ENCODE measurements around the gene PCBP2.
A peak's percentile ranks its signal among the peaks of the same experiment; 100 is the strongest.

PCBP2 gene

DNA sequence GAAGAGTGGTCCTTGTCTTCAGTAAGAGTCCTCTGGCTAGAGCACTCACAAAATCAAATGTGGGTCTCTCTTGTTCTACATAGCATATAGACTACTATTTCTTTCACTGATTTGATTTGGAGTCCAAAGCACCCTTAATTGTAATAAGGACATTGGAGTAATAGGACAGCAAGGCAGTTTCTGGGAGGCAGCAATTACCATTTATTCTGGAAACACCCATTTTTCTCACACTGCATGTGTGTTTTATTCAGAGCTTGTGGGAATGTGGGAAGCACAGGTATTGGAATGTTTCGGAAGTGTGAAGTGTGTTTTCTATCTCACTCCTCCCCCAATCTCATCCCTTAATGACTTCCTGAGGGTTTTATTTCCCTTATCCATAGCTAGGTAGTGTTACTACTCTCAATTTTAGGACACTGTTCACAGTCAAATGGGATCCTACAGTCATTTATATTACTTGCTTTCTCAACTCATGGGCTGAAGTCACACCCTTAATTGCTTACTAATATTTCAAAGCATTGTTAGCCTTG, 20.2 kb downstream of the PCBP2 start:
- POLR2A ChIA-PET (ENCODE audit: low non-redundant PET): no interaction called here
- CTCF ChIA-PET: no interaction called here
- TF ChIP-seq, protein P1, sequence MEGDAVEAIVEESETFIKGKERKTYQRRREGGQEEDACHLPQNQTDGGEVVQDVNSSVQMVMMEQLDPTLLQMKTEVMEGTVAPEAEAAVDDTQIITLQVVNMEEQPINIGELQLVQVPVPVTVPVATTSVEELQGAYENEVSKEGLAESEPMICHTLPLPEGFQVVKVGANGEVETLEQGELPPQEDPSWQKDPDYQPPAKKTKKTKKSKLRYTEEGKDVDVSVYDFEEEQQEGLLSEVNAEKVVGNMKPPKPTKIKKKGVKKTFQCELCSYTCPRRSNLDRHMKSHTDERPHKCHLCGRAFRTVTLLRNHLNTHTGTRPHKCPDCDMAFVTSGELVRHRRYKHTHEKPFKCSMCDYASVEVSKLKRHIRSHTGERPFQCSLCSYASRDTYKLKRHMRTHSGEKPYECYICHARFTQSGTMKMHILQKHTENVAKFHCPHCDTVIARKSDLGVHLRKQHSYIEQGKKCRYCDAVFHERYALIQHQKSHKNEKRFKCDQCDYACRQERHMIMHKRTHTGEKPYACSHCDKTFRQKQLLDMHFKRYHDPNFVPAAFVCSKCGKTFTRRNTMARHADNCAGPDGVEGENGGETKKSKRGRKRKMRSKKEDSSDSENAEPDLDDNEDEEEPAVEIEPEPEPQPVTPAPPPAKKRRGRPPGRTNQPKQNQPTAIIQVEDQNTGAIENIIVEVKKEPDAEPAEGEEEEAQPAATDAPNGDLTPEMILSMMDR (conservative IDR thresholded peaks at IDR 0.05; ENCODE audit: low read depth): no peak
- H3K27ac ChIP-seq: no peak overlapping the region
- no peak for DNase-seq (ENCODE audit: low spot score)

DNA sequence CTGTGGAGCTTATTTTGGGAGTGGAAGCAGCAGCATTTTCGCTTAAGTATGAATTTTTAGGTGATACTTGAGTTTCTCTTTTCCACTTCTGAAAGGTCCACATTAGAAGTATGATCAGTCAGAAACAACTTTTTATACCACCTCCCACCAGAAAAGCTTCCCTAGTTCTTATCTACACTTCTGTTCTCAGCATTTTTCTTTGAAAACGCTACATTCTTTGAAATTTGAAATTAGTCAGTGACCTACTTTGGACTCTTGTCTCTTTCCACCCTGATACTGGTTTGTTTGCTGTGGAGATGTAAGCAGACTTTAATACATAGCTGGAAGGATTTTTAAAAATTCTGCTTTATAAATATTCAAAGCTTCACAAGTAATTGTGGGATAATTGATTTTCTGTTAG, 22.2 kb downstream of the PCBP2 start:
- no peak for DNase-seq (ENCODE audit: low spot score)
- ChIA-PET POLR2A (ENCODE audit: low non-redundant PET) (no interaction called here), CTCF (no interaction called here)
- TF ChIP-seq, protein P1 (conservative IDR thresholded peaks at IDR 0.05; ENCODE audit: low read depth): no peak
- H3K27ac ChIP-seq: no peak overlapping the region

DNA sequence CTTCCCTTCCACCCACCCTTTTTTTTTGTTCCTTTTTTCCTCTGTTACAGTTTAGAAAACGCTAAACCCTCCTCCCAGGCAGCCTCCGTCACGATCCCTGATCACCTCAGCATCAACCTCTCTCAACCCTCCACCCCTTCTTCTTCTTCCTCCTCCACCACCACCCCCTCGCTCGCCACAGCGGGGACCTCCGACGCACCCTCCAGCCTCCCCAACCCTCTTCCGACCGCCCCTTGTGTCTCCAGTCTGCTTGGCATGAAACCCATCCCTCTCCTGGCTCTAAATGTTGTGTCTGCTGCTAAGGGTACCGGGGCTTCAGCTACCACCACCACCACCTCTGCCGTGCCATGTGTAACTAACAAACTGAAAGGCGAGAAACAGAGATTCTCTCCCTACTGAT, 22.9 kb downstream of the PCBP2 start:
- ChIA-PET CTCF (interaction anchor here (0.6 to 0.8 kb wide), 2 partner anchors 10 to 275 kb away, joined by 4 to 5 read pairs; no protein-coding TSS in a partner anchor), POLR2A (ENCODE audit: low non-redundant PET) (no interaction called here)
- TF ChIP-seq, protein P1 (conservative IDR thresholded peaks at IDR 0.05; ENCODE audit: low read depth): no peak
- H3K27ac ChIP-seq: no peak overlapping the region
- no peak for DNase-seq (ENCODE audit: low spot score)

DNA sequence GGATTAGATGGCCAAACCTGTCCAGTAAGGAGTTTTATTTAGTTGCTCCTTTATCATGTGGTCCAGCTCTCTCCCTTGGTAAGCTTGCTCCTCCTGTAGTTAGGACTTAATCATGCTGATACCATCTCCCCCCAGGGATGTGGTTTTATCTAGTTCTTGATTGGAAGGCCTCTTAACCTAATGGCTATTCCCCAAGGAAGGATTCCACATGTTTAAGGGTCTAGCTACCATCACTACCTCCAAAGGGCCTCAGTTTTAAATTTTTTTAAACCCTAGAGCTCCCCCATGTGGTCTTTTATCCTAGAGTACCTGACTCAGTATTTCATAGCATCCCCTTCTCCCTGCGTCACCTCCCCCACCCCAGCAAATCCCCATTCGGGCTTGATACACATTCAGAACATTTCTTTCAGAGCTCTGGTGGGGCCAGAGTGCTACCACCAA, 24.9 kb downstream of the PCBP2 start:
- ChIA-PET POLR2A (ENCODE audit: low non-redundant PET) (no interaction called here), CTCF (interaction anchor here (0.5 to 1.0 kb wide), 5 partner anchors 15 to 156 kb away, joined by 3 to 10 read pairs (median 5); partner anchors contain the start of gene AAAS)
- TF ChIP-seq, protein P1 (conservative IDR thresholded peaks at IDR 0.05; ENCODE audit: low read depth): peak; percentile 35; the same call in 1 of the 2 replicates
- no peak overlapping the region for H3K27ac ChIP-seq
- no peak for DNase-seq (ENCODE audit: low spot score)

DNA sequence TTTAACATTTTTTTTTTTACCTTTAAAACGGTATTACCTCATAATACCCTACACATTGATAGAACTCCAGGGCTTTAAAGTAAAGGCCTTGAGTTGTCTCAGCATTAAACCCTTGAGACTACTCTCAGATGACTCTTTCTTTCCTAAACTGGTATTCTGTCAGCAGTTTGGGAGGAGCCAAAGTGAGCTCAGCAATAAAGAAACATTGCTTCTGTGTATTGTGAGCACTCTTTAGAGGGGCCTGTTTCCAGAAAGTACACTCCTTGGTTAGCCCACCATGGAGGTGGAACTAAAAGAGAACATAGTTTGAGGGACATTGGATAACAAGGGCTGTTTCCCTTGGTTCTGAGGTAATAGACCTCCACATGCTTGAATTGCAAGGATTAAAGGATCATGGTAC, 27.0 kb downstream of the PCBP2 start:
- ChIA-PET POLR2A (ENCODE audit: low non-redundant PET) (interaction anchor here (0.7 kb wide), 1 partner anchor 30 kb away, joined by 3 read pairs; no protein-coding TSS in a partner anchor), CTCF (interaction anchor here (0.6 to 0.7 kb wide), 2 partner anchors 84 to 935 kb away, joined by 3 read pairs; no protein-coding TSS in a partner anchor)
- TF ChIP-seq, protein P1 (conservative IDR thresholded peaks at IDR 0.05; ENCODE audit: low read depth): no peak
- DNase-seq (ENCODE audit: low spot score): no peak
- H3K27ac ChIP-seq: no peak overlapping the region

DNA sequence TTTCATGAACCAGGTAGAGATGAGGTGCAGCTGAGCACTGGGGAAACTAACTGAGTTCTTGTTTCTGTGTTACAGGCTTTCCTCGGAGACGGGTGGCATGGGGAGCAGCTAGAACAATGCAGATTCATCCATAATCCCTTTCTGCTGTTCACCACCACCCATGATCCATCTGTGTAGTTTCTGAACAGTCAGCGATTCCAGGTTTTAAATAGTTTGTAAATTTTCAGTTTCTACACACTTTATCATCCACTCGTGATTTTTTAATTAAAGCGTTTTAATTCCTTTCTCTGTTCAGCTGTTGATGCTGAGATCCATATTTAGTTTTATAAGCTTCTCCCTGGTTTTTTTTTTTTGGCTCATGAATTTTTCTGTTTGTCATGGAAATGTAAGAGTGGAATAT, 27.4 kb downstream of the PCBP2 start:
- no peak for DNase-seq (ENCODE audit: low spot score)
- TF ChIP-seq, protein P1 (conservative IDR thresholded peaks at IDR 0.05; ENCODE audit: low read depth): no peak
- H3K27ac ChIP-seq: no peak overlapping the region
- CTCF ChIA-PET: interaction anchor here (0.7 kb wide), 1 partner anchor 934 kb away, joined by 3 read pairs; no protein-coding TSS in a partner anchor
- POLR2A ChIA-PET (ENCODE audit: low non-redundant PET): interaction anchor here (0.7 kb wide), 1 partner anchor 29 kb away, joined by 3 read pairs; no protein-coding TSS in a partner anchor
